Neural progenitor cell (in vitro differentiated cells): ENCODE results near the gene CFAP92.

Source experiments
- CTCF ChIP-seq: fragments of 200-600 bp; sonication (generic); IDR thresholded peaks from 2 replicates; pipeline ENCODE4 v1.5.1; 2017; ENCODE audit warnings: antibody characterized with exemption, mild to moderate bottlenecking
- EZH2 ChIP-seq: fragments of 200-600 bp; sonication (generic); IDR thresholded peaks from 2 replicates; pipeline ENCODE4 v1.6.1; 2017; ENCODE audit warnings: antibody characterized with exemption, mild to moderate bottlenecking, moderate library complexity

- TF ChIP-seq CTCF (no peak), EZH2 (no peak)
Observed at GRCh38 chr3:128878556-128879124, 115.2 kb downstream of the CFAP92 start.
